SJSA1 (cell line): ENCODE results near the gene DBT. TPM values are rescaled to one million over a fixed set of nuclear protein-coding genes. Genes with fewer than 3 reads are reported as not detected.
"Not testable (repeated sequence)": the region's sequence is repeated elsewhere in the genome, so short reads cannot be mapped to it uniquely, and the experiment has no call there.

ENCODE experiments used
- DNase-seq, 2 experiments: peaks; one replicate each; pipeline ENCODE4 v3.0.0-alpha.2; 2015 to 2020; ENCODE audit warnings: low spot score in 2 of 2, low read depth in 1 of 2
- H3K27ac ChIP-seq: fragments of 250-450 bp; sonication (Bioruptor Pico); 2 replicates; pipeline ENCODE4 v1.5.1; 2020; ENCODE audit warnings: mild to moderate bottlenecking, moderate library complexity
- H3K27me3 ChIP-seq: fragments of 250-450 bp; sonication (Bioruptor Pico); replicated peaks from 2 replicates; pipeline ENCODE4 v1.5.1; 2020; ENCODE audit warnings: mild to moderate bottlenecking, moderate library complexity
- H3K36me3 ChIP-seq: fragments of 250-450 bp; sonication (Bioruptor Pico); 2 replicates; pipeline ENCODE4 v1.5.1; 2020; ENCODE audit warnings: mild to moderate bottlenecking
- H3K4me1 ChIP-seq: fragments of 250-450 bp; sonication (Bioruptor Pico); replicated peaks from 2 replicates; pipeline ENCODE4 v1.6.1; 2021; ENCODE audit warnings: mild to moderate bottlenecking
- H3K4me3 ChIP-seq: fragments of 250-450 bp; sonication (Bioruptor Pico); 2 replicates; pipeline ENCODE4 v1.5.1; 2020; ENCODE audit warnings: mild to moderate bottlenecking
- H3K9me3 ChIP-seq: fragments of 250-450 bp; sonication (Bioruptor Pico); replicated peaks from 2 replicates; pipeline ENCODE4 v1.5.1; 2020; ENCODE audit warnings: mild to moderate bottlenecking
- total RNA-seq: library from RNA; depleted of rRNA; stranded (reverse); fragments of >200 nt; shearing (Covaris generic); gene quantifications from 2 replicates; pipeline ENCODE4 v1.2.3, GENCODE V29; 2014

The DBT gene
- total RNA-seq, 1 experiment from 2014 or later, result 6.2 TPM

DNA sequence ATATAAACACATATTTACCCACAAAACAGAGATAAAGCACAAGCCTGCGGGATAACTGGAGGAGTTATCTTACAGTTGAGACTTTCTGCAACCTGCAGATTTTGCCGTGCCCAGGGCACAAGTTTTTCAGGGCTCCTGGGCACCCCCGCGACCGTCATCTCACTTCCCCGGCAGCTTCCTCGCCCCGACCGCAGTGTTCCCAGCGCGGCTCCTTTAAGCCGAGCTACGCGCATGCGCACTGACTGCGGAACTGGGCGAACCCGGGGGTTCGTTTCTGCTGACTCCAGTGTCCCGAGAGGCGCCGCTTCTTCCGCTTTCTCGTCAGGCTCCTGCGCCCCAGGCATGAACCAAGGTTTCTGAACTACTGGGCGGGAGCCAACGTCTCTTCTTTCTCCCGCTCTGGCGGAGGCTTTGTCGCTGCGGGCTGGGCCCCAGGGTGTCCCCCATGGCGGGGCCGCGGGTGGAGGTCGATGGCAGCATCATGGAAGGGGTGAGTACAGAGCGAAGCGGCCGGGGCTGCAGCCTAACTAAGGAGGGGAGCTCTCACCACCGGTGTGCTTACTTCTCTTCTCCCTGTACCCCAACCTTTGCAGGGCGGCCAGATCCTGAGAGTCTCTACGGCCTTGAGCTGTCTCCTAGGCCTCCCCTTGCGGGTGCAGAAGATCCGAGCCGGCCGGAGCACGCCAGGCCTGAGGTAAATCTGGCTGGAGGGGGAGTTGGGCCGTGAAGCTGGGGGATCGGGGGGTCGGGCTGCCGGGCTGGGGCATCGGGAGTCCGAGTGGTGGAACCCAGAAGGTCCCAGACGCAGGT, 16.5 kb upstream of the DBT start, which contains the start of gene RTCA:
Gene RTCA, plus strand, starts transcription at position 286 of the 810 bp plus-strand sequence. Its CDS starts 160 bp downstream, at position 446.
- Histone ChIP-seq H3K36me3 (peaks cover 34% of the 10 kb centered on the region), H3K27ac (peak within 1 kb of the TSS; percentile 61), H3K4me1 (no peaks in the 10 kb centered on the region; the same call in 1 of the 2 replicates), H3K9me3 (no peaks in the 10 kb centered on the region), H3K27me3 (no peaks in the 10 kb centered on the region; the same call in 1 of the 2 replicates), H3K4me3 (peak within 1 kb of the TSS; percentile 81)
- peak; percentile 90 to 96 for DNase-seq

DNA sequence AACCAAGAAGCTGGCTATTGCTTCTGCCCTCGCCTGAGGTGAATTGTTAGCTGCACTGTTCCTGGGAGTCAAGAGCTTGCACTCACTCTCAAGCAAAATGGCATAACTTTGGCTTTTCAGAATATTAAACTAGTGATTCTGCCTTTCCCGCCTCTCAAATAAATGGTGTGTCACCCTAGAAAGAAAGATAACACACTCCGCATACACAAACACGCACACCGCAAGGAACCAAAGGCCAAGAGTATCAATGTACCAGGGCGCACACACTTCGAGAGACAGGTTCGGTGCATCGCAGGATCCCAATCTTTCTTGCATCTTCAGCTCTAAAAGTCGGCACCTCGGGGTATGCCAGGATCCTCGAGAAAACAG, 15.9 kb upstream of the DBT start:
- peaks cover 28% of the 10 kb centered on the region for H3K36me3 ChIP-seq
- no peaks in the 10 kb centered on the region; the same call in 1 of the 2 replicates for H3K4me1 ChIP-seq
- peak overlapping the region; percentile 61; the same call in 1 of the 2 replicates for H3K27ac ChIP-seq
- no peaks in the 10 kb centered on the region; the same call in 1 of the 2 replicates for H3K27me3 ChIP-seq
- H3K4me3 ChIP-seq, result peak overlapping the region; percentile 81
- no peak for DNase-seq
- H3K9me3 ChIP-seq, result no peaks in the 10 kb centered on the region

DNA sequence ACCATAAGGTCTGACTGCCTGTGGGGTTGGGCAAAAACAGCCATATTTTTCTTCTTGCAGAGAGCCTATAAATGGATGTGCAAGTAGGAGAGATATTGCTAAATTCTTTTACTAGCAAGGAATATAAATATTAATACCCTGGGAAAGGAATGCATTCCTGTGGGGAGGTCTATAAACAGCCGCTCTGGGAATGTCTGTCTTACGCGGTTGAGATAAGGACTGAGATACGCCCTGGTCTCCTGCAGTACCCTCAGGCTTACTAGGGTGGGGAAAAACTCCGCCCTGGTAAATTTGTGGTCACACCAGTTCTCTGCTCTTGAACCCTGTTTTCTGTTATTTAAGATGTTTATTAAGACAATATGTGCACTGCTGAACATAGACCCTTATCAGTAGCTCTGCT, 14.4 kb upstream of the DBT start:
- H3K4me1 ChIP-seq, DNase-seq, H3K4me3 ChIP-seq, H3K27me3 ChIP-seq, H3K27ac ChIP-seq, H3K9me3 ChIP-seq: not testable (repeated sequence)
- peaks cover 20% of the 10 kb centered on the region for H3K36me3 ChIP-seq

DNA sequence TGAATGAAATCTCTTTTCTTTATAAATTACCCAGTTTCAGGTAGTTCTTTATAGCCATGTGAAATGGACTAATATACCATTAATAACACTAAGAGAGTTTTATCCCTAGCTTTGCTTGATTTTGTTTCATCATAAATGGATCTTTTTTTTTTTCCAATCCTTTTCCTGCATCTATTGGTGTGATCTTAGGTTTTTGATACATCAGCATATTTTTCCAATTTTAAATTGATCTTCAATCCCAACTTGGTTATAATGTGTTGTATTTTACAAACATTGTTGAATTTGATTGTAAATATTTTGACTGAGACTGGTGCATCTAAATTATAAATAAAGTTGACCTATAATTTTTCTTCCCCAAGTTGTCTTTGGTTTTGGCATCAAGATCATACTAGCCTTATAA, 12.1 kb upstream of the DBT start:
- Histone ChIP-seq H3K36me3 (peaks cover 7% of the 10 kb centered on the region), H3K27me3 (no peaks in the 10 kb centered on the region; the same call in 1 of the 2 replicates), H3K4me3 (no peak overlapping the region), H3K27ac (no peak overlapping the region), H3K4me1 (no peaks in the 10 kb centered on the region; the same call in 1 of the 2 replicates), H3K9me3 (no peaks in the 10 kb centered on the region)
- DNase-seq, result no peak

DNA sequence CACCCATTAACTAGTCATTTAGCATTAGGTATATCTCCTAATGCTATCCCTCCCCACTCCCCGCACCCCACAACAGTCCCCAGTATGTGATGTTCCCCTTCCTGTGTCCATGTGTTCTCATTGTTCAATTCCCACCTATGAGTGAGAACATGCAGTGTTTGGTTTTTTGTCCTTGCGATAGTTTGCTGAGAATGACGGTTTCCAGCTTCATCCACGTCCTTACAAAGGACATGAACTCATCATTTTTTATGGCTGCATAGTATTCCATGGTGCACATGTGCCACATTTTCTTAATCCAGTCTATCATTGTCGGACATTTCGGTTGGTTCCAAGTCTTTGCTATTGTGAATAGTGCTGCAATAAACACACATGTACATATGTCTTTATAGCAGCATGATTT, 8.8 kb upstream of the DBT start:
- not testable (repeated sequence) for H3K36me3 ChIP-seq, H3K4me1 ChIP-seq, H3K27me3 ChIP-seq, DNase-seq, H3K9me3 ChIP-seq, H3K4me3 ChIP-seq, H3K27ac ChIP-seq

DNA sequence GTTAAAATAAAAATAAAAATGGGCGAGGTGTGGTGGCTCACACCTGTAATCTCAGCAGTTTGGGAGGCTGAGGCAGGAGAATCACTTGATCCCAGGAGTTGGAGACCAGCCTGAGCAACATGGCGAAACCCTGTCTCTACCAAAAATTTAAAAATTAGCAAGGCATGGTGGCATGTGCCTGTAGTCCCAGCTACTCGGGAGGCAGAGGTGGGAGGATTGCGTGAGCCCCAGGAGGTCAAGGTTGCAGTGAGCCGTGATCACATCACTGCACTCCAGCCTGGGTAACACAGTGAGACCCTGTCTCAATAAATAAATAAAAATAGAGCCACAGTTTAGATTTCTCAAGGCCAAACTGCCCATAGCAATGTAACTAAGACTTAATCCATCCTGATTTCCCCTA, 6.6 kb upstream of the DBT start:
- H3K4me3 ChIP-seq, H3K9me3 ChIP-seq, H3K27ac ChIP-seq, H3K4me1 ChIP-seq, H3K36me3 ChIP-seq, H3K27me3 ChIP-seq, DNase-seq: not testable (repeated sequence)

DNA sequence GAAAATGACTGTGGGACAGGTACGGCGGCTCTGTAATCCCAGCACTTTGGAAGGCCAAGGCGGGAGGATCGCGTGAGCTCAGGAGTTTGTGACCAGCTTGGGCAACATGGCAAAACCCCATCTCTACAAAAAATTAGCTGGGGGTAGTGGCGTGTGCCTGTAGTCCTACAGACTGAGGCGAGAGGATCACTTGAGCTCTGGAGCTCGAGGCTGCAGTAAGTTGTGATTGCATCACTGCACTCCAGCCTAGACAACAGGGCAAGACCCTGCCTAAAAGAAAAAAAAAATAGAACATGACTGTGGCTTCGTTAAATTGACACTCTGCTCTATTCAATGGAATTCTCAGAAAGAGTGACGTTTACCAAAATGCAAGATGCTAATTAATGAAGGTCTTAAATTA, 3.9 kb upstream of the DBT start:
- no peak overlapping the region for H3K4me3 ChIP-seq
- H3K36me3 ChIP-seq, result no peaks in the 10 kb centered on the region; the same call in 1 of the 2 replicates
- H3K27me3 ChIP-seq, result no peaks in the 10 kb centered on the region; the same call in 1 of the 2 replicates
- DNase-seq, result no peak
- no peaks in the 10 kb centered on the region for H3K9me3 ChIP-seq
- no peak overlapping the region for H3K27ac ChIP-seq
- peaks cover 9% of the 10 kb centered on the region for H3K4me1 ChIP-seq

DNA sequence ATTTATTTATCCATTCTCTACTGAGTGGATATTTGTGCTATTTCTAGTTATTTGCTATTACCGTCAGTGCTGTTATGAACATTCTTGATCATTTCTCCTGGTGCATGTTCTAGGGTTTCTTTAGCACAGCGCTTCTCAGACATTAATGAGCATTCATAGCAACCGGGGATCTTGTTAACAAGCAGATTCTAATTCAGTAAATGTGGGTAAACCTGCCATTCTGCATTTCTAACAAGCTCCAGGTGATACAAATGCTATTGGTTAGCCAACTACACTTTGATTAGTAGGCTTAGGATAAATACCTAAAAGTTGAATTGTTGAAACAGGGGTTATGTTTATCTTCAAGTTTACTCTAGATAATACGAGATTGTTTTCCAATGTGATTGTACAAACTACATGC, 3.3 kb upstream of the DBT start:
- H3K27ac ChIP-seq, result no peak overlapping the region

DNA sequence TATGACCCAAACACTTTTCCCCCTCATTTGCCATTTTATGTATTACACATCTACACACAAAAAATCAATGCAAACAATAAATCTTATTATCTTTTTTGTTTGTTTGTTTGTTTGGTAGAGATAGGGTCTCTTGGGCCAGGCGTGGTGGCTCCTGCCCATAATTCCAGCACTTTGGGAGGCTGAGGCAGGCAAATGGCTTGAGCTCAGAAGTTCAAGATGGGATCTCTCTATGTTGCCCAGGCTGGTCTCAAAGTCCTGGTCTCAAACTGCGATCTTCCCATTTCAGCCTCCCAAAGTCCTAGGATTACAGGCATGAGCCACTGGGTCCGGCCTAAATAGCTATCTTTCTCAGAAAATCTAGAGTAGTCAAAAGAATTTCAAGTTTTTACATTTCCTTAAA, 1.2 kb upstream of the DBT start:
- H3K36me3 ChIP-seq, result no peaks in the 10 kb centered on the region; the same call in 1 of the 2 replicates
- no peak for DNase-seq
- no peak overlapping the region for H3K4me3 ChIP-seq
- peaks cover 10% of the 10 kb centered on the region for H3K4me1 ChIP-seq
- no peak overlapping the region for H3K27ac ChIP-seq
- no peaks in the 10 kb centered on the region; the same call in 1 of the 2 replicates for H3K27me3 ChIP-seq
- no peaks in the 10 kb centered on the region for H3K9me3 ChIP-seq

More for the DNA sequence above, 3.3 kb upstream of the DBT start:
- H3K4me3 ChIP-seq, result no peak overlapping the region
- no peaks in the 10 kb centered on the region; the same call in 1 of the 2 replicates for H3K27me3 ChIP-seq
- DNase-seq, result no peak
- peaks cover 10% of the 10 kb centered on the region for H3K4me1 ChIP-seq
- no peaks in the 10 kb centered on the region for H3K9me3 ChIP-seq
- no peaks in the 10 kb centered on the region; the same call in 1 of the 2 replicates for H3K36me3 ChIP-seq

DNA sequence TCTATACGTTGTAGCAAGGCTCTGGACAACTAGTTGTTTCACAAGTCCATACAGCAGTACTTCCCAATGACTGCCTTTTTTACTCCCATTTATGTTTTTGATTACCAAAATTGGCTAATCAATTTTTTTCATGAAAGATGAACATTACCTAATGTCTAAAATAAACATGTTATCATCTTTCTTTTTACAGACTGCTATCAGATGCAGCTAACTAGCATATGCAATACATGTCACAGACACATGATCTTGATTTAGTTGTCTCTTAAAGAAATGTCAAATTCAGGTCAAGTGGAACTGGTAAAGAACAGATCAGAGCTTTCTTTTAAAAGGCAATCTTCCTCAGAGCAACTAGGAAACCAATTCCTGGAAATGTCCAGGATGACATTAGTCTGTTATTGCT, 630 bp upstream of the DBT start:
- H3K27ac ChIP-seq, result no peak overlapping the region

DNA sequence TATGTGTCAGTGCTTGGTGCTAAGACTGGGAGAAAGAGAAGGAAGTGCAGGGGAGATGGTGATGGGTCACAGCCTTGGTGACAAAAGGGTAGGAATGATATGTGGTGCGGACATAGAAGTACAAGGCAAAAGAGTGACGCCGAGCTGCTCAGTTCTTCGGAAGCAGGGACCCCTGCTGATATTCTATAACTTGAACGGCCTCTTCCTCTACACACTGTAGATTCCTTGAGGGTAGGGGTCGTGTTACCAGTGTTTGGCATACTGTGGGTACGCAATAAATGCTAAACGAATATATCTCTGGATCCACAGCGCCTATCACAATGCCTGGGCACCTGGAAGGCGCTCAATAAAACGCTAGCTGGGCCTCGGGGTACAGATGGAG, 488 bp downstream of the DBT start:
- H3K27ac ChIP-seq, result peak overlapping the region; percentile 34
- no peaks in the 10 kb centered on the region; the same call in 1 of the 2 replicates for H3K36me3 ChIP-seq
- peaks cover 10% of the 10 kb centered on the region for H3K4me1 ChIP-seq
- peak overlapping the region; percentile 59 for H3K4me3 ChIP-seq
- DNase-seq, result no peak
- H3K9me3 ChIP-seq, result no peaks in the 10 kb centered on the region
- H3K27me3 ChIP-seq, result no peaks in the 10 kb centered on the region; the same call in 1 of the 2 replicates

More for the DNA sequence above, 630 bp upstream of the DBT start:
- Histone ChIP-seq H3K9me3 (no peaks in the 10 kb centered on the region), H3K4me3 (peak overlapping the region; percentile 59), H3K27me3 (no peaks in the 10 kb centered on the region; the same call in 1 of the 2 replicates), H3K4me1 (peaks cover 10% of the 10 kb centered on the region), H3K36me3 (no peaks in the 10 kb centered on the region; the same call in 1 of the 2 replicates)
- DNase-seq, result no peak

DNA sequence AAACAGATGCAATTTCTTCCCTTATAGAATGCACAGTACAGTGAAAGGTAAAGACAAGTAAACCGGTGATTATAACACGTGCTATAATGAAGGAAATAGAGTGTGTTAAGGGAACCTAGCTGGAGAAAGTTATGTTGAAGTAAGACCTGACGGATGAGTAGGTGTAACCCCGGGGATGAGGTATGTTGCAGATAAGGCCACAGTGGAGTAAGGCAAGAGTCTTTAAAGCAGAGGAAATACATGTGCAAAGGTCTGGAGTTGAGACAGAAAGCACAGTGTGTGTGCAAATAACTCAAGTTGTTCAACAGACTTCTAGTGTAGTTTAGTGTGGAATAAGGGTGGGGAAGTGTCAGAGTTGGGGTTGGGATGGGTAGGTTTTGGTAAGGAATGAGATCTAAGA, 2.9 kb downstream of the DBT start:
- Histone ChIP-seq H3K4me3 (no peak overlapping the region), H3K4me1 (peaks cover 10% of the 10 kb centered on the region), H3K9me3 (no peaks in the 10 kb centered on the region), H3K36me3 (no peaks in the 10 kb centered on the region; the same call in 1 of the 2 replicates), H3K27ac (no peak overlapping the region), H3K27me3 (no peaks in the 10 kb centered on the region)
- DNase-seq, result no peak

DNA sequence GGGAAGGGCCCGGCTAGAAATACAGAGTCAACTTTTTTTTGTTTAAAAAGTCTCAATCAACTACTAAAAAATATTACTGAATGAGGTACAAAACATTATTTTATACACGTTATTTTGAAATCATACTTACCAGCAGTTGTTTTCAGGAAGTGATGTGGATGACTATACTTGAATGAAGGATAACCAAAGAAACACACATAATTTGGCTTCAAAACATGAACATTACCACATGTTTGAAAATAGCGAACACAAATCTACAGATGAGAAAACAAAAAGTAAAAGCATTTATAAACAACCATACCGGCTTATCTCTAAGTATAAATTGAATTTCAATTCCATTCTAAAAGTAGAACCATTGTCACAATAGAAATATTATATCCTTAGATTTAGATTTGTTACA, 9.0 kb downstream of the DBT start:
- Histone ChIP-seq H3K4me1 (no peaks in the 10 kb centered on the region), H3K36me3 (peaks cover 13% of the 10 kb centered on the region), H3K9me3 (no peaks in the 10 kb centered on the region), H3K27me3 (no peaks in the 10 kb centered on the region), H3K27ac (no peak overlapping the region), H3K4me3 (no peak overlapping the region)
- no peak for DNase-seq

DNA sequence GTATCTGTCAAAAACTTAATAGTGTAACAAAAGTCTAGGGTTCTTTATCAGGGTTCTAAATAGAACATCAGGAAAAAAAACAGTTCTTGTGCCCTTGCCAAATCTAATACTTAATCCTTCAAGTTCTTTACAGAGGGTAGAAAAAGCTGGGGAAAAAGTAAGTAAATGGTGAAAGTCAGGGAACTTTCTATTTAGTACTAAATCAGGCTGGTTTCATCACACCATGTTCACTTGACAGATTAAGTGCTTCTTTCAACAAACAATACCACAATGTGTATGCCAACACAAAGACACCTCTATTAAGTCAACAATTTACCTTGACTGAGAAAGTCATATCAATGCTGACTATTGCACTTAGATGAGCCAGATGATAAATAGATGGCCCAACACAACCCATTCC, 9.7 kb downstream of the DBT start:
- Histone ChIP-seq H3K36me3 (peaks cover 14% of the 10 kb centered on the region), H3K27me3 (no peaks in the 10 kb centered on the region), H3K4me1 (no peaks in the 10 kb centered on the region), H3K4me3 (no peak overlapping the region), H3K9me3 (no peaks in the 10 kb centered on the region), H3K27ac (no peak overlapping the region)
- DNase-seq, result no peak
